GM03348 (cell line): Measurements from ENCODE around the gene QKI.
A peak's percentile ranks its signal among the peaks of the same experiment; 100 is the strongest.

Experiments used
- DNase-seq: peaks from one replicate; pipeline ENCODE4 v3.0.0; 2012; ENCODE audit warnings: low spot score

QKI gene

DNA sequence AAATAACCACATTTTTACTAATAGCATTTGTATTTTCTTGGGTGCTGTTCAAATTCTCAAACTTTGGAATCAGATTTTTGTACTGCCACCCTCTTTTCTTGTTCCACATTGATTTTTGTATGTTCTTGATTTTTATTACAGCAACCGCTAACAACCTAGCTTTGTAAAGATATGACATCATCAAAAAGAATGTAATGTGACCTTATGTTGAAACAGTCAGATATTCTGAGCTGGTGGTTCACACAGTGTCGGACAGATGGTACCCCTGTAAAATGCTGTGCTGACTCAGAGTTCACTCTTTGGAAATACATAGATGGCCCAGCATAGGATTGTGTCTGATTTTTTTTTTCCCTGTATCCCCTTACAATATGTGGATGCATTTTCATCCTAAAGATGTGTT, 118.9 kb downstream of the QKI start:
- DNase-seq = peak; percentile 71

DNA sequence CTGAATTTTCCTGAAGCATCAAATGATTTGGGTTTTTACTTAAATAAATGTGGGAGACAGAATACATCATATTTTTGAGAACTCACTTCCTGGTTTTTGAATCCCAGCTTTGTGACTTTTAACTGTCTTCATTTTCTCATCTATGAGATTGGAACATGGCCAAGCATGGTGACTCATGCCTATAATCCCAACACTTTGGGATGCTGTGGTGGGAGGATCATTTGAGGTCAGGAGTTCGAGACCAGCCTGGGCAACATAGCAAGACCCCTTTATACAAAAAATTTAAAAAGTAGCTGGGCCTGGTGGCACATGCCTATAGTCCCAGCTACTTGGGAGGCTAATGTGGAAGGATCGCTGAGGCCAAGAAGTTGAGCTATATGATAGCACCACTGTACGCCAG, 122.3 kb downstream of the QKI start:
- DNase-seq = no peak

DNA sequence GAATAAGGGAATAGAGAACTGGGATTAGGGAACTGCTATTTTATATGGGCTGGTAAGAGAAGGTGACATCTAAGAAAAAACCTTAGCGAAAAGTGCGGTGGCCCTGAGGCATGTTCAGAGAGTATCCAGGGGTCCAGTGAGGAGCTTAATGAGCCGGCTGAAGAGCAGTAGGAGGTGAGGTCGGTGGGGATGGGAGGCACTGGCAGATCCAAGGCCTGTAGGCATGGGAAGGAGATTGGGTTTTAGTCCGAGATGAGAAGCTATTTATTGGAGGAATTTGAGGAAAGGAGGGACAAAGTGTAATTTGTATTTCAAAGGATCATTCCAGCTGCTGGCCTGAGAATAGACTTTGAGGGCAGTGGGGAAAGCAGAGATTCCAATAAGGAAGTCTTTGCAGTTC, 123.8 kb downstream of the QKI start:
- no peak for DNase-seq

DNA sequence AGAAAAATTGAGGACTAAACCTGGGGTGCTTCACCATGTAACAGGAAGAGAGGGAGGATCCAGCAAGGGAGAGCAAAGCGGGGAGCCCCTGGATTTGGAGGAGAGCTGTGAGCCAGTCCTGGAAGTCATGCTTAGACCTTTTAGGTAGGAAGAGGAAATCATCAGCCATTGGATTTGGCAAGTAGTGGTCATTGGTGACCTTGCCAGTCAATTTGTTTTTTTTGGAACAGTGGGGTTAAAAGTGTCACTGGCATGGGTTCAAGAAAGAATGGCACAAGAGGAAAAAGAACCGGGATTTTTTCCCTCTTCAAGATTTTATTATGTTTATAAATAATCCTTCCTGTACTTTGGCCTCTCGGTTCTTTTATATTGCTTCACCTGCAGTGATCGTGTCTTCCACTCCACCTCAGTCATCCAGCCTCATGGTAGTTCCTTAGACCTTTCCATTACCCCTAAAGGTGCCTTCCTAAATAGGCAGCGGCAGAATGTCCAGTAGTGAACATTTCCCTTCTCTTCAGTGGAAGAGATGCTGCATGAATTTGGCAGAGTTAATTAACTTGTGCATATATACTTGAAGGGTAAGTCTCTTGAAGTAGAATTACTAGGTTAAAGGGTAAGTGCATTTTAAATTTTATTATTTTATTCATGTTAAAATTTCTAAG, 124.7 kb downstream of the QKI start:
- DNase-seq = no peak

DNA sequence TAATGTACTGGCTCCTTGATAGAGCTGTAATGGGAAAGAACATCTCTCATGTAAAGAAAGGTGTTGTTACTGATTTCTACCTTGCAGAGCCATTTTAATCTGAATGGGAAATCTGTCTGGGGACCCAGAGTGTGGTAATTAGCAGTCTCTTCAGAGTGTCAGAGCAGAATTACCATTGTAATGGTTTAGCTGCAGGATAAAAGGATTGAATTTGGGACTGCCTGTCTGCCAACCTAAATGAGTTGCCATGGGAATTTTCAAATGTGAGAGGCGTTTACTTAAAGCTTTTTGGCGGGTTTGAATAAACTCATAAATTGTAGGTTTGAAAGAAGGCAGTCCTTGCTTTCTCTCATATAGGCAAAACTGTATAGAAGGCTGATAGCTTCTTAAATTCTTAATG, 128.8 kb downstream of the QKI start:
- no peak for DNase-seq

DNA sequence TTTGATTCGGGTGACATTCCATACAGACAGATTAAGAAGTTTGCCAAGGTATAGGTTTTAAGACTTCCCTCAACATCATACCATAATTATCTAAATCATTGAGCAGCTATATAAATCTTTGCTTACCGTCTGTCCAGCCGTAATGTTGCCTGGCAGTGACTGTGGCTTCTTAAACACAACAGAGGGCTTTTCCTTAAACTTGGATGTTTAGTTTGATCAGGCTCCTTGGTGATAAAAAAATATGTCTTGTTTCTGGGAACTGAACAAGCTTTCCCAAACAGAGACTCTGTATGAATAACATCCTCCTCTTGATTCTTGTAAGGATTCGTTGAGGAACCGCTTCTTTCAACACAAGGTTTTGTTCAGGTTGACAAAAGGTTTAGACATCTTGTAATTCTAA, 130.9 kb downstream of the QKI start:
- DNase-seq = no peak

DNA sequence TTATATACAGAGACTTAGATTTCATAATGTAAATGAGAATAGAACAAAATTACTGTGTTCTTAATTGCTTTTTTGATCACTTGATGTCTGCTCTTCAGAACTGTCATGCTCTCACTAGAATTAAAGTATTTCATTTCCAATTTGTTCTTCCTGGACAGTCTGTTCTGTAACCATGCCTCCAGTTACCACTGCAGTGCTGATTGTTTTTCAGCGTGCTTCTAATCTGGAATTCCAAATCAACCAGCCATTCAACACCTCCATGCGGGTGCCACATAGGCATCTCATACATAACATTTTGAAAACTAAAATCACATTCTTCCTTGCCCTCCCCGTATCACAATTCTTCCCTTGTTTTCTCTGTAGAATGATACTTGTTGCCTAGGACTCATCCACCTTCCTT, 132.8 kb downstream of the QKI start:
- no peak for DNase-seq

DNA sequence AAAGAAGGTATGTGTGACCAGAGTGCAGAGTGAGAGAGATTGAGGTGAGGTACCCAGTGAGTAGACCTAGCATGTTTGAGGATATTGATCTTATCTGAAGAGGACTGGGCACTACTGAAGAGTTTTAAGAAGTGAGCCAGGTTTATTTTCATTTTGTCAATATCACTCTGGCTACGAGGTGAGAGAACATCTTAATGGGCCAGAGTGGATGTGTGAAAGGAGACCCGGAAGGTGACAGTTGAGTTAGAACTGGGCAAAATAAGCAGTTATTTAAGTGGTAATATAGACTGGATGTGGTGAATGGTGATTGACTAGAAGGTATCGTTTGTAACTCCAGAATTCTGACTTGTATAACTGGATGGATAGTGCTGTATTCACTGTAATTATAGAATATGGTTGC, 134.1 kb downstream of the QKI start:
- no peak for DNase-seq

DNA sequence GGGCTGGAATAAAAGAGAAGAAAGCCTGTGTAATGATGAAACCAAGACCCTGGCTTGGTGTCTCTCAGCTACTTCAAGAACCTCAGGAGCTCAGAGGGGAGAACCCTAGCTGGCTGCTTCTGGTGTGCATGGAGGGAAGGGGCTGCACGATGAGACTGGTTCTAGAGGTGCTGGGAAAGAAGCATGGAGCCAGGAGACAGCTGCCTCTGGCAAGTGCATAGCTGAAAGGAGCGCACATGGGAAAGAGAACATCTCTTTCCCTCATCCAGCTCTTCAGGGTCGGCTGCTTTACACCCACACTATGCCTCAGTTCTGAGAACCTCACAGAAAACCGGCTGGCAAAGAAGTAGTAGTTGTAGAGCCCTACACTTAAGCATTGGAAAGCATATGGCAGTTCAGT, 139.5 kb downstream of the QKI start:
- DNase-seq = no peak

DNA sequence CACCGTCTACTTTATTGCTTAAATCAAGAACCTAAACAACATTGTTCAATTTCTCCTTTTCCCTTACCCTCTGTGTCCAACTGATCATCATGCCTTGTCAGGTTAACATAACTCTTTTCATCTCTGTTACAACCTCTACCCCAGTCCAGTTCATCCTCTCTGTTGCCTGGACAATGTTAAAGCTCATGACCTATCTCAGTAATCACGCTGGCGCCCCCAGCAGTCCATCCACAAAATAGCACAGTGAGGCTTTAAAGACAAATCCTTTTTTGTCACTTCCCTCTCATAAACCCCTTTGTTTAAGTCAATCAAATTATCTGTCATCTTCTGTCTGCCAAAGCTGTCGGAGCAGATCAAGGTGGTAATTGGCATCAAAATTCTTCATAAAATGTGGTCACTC, 140.1 kb downstream of the QKI start:
- peak; percentile 52 for DNase-seq

DNA sequence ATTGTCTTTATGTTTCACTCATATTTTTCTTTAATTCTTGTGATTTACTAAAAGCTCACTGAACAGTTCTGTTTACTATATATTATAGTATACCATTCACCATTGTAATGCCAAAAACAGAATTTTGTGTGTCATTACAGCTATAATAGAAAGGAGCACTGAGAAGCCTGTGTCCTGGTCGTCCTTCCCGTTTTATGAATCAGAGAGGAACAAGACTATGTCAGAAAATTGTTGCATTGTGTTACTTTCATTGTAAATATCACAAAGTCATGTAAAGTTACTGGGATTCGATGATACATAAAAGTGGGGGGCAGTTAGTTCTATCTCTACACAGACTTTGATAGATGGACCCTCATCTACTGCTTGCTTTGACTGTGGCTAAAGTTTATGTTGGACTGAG, 145.1 kb downstream of the QKI start:
- DNase-seq = no peak

DNA sequence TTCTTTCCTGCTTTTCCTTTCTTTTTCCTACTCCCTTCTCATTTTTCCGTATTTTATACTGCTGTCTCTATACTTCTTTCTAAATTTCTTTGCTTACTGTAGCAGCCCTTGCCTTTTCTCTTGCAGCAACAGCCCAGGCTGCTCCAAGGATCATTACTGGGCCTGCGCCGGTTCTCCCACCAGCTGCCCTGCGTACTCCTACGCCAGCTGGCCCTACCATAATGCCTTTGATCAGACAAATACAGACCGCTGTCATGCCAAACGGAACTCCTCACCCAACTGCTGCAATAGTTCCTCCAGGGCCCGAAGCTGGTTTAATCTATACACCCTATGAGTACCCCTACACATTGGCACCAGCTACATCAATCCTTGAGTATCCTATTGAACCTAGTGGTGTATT, 148.8 kb downstream of the QKI start:
- DNase-seq = no peak

DNA sequence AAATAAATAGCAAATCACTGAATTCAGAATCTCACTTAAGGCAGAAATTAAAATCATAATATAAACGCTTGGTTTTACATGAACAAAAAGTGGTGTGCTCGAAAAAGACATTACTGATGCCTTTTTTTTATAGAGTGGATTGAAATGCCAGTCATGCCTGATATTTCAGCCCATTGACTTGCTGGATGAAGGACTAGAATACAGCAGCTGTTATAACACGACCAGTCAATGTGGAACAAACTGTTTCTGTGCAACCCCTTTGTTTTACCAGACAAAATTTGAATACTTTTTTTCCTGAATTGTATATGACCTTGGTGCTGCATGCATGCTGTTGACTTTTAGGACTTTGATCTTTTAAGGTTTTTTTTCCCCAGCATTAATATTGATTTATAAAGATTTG, 150.0 kb downstream of the QKI start:
- no peak for DNase-seq

DNA sequence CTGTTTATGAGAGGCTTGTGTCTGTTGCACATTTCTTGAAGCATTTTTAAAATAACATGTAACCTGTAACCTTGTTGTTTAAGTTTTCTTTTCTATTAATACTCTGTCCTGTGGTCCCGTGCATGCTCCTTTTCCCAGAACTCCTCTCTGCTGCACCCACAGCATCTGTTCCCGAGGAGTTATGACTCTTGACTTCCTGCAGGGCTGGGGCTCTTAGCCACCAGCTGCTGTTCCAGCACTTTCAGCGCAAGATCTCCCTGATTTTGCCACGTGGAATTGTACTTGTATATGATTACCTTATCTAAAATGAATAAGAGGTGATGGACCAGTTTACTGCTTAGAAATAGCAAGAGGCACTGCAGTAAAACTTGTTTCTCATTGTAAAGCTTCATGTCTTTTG, 150.6 kb downstream of the QKI start:
- DNase-seq = no peak

DNA sequence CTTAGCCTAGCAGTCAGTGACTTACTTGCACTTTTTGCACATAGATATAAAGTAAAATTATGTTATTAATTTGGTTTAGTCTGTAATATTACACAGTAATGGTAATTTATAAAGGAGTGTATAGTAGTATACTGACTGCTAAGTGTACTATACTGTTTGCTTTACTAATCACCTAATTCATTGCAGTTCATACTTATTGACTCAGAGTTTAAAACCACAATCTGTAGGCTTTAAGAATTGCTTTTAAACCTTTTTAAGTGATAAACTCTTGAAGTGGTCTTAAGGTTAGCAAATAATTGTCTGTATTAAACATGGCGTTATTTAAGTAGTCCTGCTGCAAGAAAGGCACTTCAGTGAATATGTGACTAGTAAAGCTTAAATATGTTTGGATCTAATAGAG, 151.5 kb downstream of the QKI start:
- no peak for DNase-seq

DNA sequence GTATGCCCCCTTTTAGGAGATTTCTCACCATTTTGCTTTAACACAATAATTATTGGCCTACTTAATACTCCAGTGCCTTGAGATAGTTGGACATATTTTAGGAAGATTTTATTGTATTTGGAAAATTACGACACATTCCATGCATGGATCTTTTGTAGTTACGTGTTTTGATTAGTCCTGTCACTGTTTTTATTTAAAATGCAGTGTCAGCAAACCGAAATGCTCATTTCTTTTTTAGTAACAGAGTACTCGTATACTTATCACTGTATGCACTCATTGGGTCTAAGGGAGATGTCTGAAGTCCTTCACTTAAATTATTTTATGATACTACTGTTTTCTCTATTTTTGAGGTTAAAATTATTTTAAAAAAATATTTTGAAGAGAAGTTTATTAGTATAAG, 153.8 kb downstream of the QKI start:
- no peak for DNase-seq

DNA sequence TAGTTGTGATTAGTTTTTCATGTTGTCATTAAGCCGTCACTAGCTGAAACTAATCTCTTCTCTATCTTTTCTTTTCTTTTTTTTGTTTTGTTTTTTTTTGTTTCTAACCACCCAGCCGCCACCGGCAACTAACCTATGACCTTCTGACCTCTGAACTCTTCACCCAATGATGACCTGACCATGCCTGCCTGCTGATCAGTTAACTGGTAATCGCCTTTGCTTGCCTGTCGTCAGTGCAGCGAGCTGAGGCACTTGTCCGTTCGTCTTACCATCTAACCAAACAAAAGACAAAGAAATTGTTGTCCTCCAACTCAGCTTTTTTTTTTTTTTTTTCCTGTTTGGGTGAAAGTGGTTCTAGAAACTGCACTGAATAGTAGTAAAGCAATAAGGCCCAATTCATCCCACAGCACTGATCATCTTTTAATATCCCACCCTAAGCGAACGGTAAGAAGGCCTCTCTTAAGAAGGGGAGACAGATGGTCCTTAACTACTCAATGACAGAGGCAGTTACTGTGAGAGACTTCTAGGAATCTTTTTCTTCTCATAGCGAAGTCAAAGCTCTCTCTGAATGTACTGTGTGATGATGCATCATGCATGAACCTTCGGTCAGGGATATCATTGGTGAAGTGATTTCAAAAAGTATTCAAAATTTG, 156.2 kb downstream of the QKI start:
- no peak for DNase-seq

DNA sequence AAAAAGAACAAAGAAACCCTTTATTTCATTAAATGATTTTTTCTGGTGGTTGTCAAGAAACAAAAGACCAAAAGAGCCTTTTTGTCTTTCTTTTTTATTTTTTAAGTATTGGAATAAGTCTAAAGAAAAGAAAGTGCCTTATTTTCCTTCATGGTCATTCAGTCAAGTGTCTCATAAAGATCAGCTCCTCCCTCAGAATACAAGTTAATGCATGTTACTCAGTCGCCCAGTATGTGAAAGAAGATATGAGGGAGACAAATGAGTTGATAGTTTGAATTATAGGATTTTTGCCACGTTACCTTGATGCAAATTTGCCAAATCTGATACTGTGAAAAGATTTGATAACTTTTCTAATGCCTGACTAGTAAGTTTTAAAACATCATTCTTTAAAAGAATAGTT, 157.2 kb downstream of the QKI start:
- DNase-seq = no peak

DNA sequence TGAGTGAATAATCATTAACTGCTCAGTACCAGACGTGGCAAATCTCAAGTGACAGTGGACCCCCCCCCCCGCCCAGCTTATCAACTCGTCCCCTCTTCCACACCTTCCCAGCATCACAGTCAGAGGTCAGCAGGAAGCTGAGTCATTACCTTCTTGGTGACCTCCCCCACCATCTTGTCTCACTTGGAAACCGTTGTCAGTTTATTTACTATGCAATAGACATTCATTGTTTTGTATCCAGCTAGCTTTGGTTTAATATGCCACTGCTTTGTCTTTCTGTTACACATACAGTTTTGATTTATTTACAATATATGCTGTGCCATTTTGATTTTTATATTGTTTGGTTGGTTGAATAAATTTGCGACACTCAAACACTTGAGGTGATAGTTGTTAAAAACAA, 158.1 kb downstream of the QKI start:
- DNase-seq = no peak

DNA sequence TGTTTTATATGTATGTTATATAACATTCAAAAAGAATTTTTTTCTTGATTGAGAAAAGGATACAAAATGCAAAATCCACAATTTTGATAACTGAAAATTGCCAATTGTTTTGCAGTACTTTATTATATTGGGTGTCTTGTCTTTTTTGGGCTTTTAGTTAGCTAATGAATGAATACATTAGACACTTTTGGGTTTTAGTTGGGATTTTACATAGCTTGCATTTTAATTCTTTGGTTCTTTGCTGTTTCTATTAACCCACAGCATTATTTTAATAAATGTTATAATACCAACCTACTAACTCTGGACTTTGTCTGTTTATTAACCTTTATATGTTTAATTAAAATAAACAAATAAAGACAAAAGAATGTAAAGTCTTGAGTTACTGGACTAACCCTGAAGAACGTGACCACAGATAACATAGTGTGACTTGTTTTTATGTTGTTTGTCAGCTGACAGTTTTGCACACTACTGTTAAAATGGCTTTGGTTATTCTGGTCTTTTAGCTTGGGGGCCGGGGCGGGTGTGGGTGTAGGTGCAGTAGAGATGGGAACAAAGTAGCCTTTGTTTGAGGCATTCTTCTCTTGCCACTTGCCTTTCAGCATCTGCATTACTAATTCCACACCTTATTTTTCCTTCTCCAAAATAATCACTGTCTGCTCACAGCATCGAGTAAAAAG, 159.1 kb downstream of the QKI start:
- no peak for DNase-seq

DNA sequence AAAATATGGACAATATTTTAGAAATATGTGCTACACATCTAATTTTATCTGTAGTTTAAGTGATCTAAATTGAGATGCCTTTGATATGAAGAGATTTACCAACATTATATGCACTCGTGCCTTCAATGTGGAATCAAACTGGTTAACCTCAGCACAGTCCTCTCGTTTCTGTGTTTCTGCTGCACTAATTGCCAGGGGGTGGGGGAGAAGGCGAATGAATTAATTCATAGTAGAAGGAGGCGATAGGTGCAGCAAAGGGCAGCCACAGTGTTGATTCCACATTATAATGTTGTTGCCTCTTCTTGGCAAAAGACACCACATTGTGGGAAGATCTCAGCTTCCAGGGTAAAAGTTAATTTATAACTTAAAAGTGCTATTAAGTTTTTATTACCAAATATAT, 161.6 kb downstream of the QKI start:
- DNase-seq = no peak

DNA sequence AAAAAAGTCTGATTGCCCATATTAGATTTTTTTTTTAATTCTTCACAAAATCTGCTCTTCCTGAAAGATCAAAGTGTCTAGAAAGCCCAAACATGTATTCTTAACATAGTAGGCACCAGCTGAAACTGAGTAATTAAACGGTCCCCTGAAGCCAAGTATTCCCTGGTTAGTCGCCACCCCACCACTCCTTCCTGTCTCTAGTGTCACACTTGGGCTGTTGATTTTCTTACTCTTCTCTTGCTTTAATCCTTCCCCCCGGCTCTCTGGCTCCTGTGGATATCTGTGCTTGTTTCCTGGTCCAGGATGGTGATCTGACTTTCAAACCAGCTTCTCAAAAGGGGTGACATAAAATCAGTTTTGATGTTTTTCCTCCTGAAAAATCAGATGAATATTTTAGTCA, 162.9 kb downstream of the QKI start:
- DNase-seq = no peak

DNA sequence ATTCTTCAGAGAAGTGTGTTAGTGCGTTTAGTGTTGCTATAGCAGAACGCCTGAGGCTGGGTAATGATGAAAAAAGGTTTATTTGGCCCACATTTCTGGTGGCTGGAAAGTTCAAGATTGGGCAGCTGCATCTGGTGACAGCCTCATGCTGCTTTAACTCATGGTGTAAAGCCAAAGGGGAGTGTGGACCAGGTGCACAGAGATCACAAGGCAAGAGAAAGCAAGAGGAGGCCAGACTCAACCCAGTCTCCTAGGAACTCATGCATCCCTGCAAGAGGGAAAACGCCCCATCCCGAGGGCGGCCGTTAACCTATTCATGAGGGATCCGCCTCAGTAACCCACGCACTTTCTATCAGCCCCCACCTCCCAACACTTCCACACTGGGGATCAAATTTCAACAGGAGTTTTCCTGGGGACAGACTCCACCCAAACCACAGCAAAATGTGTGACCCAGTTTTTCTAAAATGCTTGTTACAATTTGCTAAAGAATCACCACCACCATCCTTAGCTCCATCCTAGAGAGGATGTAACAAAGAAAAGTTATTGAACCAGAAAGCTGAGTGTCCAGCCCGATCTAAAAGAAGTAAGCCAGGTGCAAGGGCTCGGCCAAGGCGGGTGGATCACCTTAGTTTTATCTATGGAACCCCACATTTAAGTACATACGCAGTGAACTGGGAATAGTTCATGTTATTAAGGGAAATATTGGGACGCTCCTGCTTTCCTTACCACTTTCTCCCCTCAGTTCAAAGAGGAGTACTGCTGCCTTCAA, 164.8 kb downstream of the QKI start:
- no peak for DNase-seq
